ENCODE data around the gene AMPH. TPM values are rescaled to one million over a fixed set of nuclear protein-coding genes. Genes with fewer than 3 reads are reported as not detected.

AMPH gene
- total RNA-seq, 1 experiment from 2014 or later: not detected

- no peak overlapping the region for H3K4me3 ChIP-seq (ENCODE audit: low read length)
- no peaks in the 10 kb centered on the region for H3K4me1 ChIP-seq (ENCODE audit: insufficient read depth, low read length)
- H3K36me3 ChIP-seq (ENCODE audit: low read depth, low read length): no peaks in the 10 kb centered on the region
- ATAC-seq (no peak), DNase-seq (peak; percentile 27)
- BruUV-seq (replicated peaks): no TSS peak
- H3K9me2 ChIP-seq (replicated peaks; ENCODE audit: low read length): no peaks in the 10 kb centered on the region
- H3F3A ChIP-seq (ENCODE audit: low read length, unreplicated experiment): no peaks in the 10 kb centered on the region
- H4K20me1 ChIP-seq (ENCODE audit: low read length): no peaks in the 10 kb centered on the region
- H3K9me3 ChIP-seq (ENCODE audit: low read length): no peaks in the 10 kb centered on the region
- ChIA-PET POLR2A (ENCODE audit: unreplicated experiment) (no interaction called here), CTCF (no interaction called here)
- TF ChIP-seq CTCF (conservative IDR thresholded peaks at IDR 0.05; ENCODE audit: low read depth, low read length) (no peak), EZH2 (IDR thresholded peaks at IDR 0.05; ENCODE audit: low read length, unreplicated experiment) (no peak), EZH2phosphoT487 (IDR thresholded peaks at IDR 0.05; ENCODE audit: borderline replicate concordance, low read length) (no peak)
- H3K4me2 ChIP-seq (ENCODE audit: low read length): no peak overlapping the region
- no peaks in the 10 kb centered on the region for H3K79me2 ChIP-seq (ENCODE audit: low read length)
- no peak overlapping the region for H3K27ac ChIP-seq (ENCODE audit: low read length)
- intact Hi-C loops (cut with micrococcal nuclease): no loop called here
- peaks cover 25% of the 10 kb centered on the region for H3K27me3 ChIP-seq (ENCODE audit: low read length)
- no peak overlapping the region for H3K9ac ChIP-seq (ENCODE audit: low read length)
- no peak overlapping the region for H2AFZ ChIP-seq (ENCODE audit: low read length)
Measured at GRCh38 chr7:38463277-38464225, 167.6 kb downstream of the AMPH start.

- Histone ChIP-seq H2AFZ (ENCODE audit: low read length) (no peak overlapping the region), H4K20me1 (ENCODE audit: low read length) (no peaks in the 10 kb centered on the region), H3K9ac (ENCODE audit: low read length) (no peak overlapping the region), H3K79me2 (ENCODE audit: low read length) (no peaks in the 10 kb centered on the region), H3K4me2 (ENCODE audit: low read length) (no peak overlapping the region), H3K36me3 (ENCODE audit: low read depth, low read length) (no peaks in the 10 kb centered on the region), H3K9me2 (replicated peaks; ENCODE audit: low read length) (no peaks in the 10 kb centered on the region), H3K4me3 (ENCODE audit: low read length) (no peak overlapping the region), H3K9me3 (ENCODE audit: low read length) (no peaks in the 10 kb centered on the region), H3K27ac (ENCODE audit: low read length) (no peak overlapping the region), H3K4me1 (ENCODE audit: insufficient read depth, low read length) (no peaks in the 10 kb centered on the region), H3K27me3 (ENCODE audit: low read length) (peaks cover 25% of the 10 kb centered on the region), H3F3A (ENCODE audit: low read length, unreplicated experiment) (no peaks in the 10 kb centered on the region)
- intact Hi-C loops (cut with micrococcal nuclease): no loop called here
- no peak for DNase-seq
- ChIA-PET POLR2A (ENCODE audit: unreplicated experiment) (no interaction called here), CTCF (no interaction called here)
- BruUV-seq (replicated peaks): no TSS peak
- no peak for TF ChIP-seq EZH2phosphoT487 (IDR thresholded peaks at IDR 0.05; ENCODE audit: borderline replicate concordance, low read length)
- no peak for ATAC-seq
Measured at GRCh38 chr7:38462819-38463218, 168.4 kb downstream of the AMPH start.

GRCh38 chr7:38461887-38462286 is 169.3 kb downstream of the AMPH start:
- H2AFZ ChIP-seq (ENCODE audit: low read length): no peak overlapping the region
- H3F3A ChIP-seq (ENCODE audit: low read length, unreplicated experiment): no peaks in the 10 kb centered on the region
- intact Hi-C loops (cut with micrococcal nuclease): no loop called here
- ChIA-PET CTCF (no interaction called here), POLR2A (ENCODE audit: unreplicated experiment) (no interaction called here)
- H3K4me2 ChIP-seq (ENCODE audit: low read length): no peak overlapping the region
- BruUV-seq (replicated peaks): no TSS peak
- H3K9ac ChIP-seq (ENCODE audit: low read length): no peak overlapping the region
- DNase-seq (no peak), ATAC-seq (no peak)
- H3K27ac ChIP-seq (ENCODE audit: low read length): no peak overlapping the region
- H3K4me3 ChIP-seq (ENCODE audit: low read length): no peak overlapping the region
- no peaks in the 10 kb centered on the region for H3K79me2 ChIP-seq (ENCODE audit: low read length)
- H4K20me1 ChIP-seq (ENCODE audit: low read length): no peaks in the 10 kb centered on the region
- TF ChIP-seq CTCF (conservative IDR thresholded peaks at IDR 0.05; ENCODE audit: low read depth, low read length): no peak
- TF ChIP-seq EZH2 (IDR thresholded peaks at IDR 0.05; ENCODE audit: low read length, unreplicated experiment): no peak
- TF ChIP-seq EZH2phosphoT487 (IDR thresholded peaks at IDR 0.05; ENCODE audit: borderline replicate concordance, low read length): no peak
- H3K36me3 ChIP-seq (ENCODE audit: low read depth, low read length): no peaks in the 10 kb centered on the region
- H3K9me2 ChIP-seq (replicated peaks; ENCODE audit: low read length): no peaks in the 10 kb centered on the region
- peaks cover 25% of the 10 kb centered on the region for H3K27me3 ChIP-seq (ENCODE audit: low read length)
- no peaks in the 10 kb centered on the region for H3K4me1 ChIP-seq (ENCODE audit: insufficient read depth, low read length)
- H3K9me3 ChIP-seq (ENCODE audit: low read length): no peaks in the 10 kb centered on the region
